Stimulated activated CD8-positive, alpha-beta memory T cell treated with anti-CD3 and anti-CD28 coated beads, Interleukin-4, amount 100 ng/mL, for 1 hour (primary cell): Measurements from ENCODE around the gene RNASEH2B.

Source experiments
- DNase-seq, 2 donors: peaks; one replicate each; pipeline ENCODE4 v3.0.0-alpha.2; 2020; ENCODE audit warnings: low read depth in 2 of 2, low spot score in 1 of 2

RNASEH2B gene

GRCh38 chr13:50909605-50910484 is at the start of gene RNASEH2B:
Gene RNASEH2B (plus strand): TSS chr13:50909791. CDS start chr13:50910077, 286 bp downstream.
- peak in 1 of 2 donors; percentile 30 for DNase-seq

GRCh38 chr13:50864492-50864891 is 45.1 kb upstream of the RNASEH2B start:
- no peak for DNase-seq

- DNase-seq, result no peak
Observed at GRCh38 chr13:50866817-50867636, 42.6 kb upstream of the RNASEH2B start.

GRCh38 chr13:50867637-50867945 is 42.0 kb upstream of the RNASEH2B start:
- DNase-seq, result no peak

GRCh38 chr13:50871405-50871804 is 38.2 kb upstream of the RNASEH2B start:
- no peak for DNase-seq

GRCh38 chr13:50873467-50873866 is 36.1 kb upstream of the RNASEH2B start:
- DNase-seq, result no peak

GRCh38 chr13:50873991-50874390 is 35.6 kb upstream of the RNASEH2B start:
- no peak for DNase-seq

- no peak for DNase-seq
Observed at GRCh38 chr13:50882816-50883435, 26.7 kb upstream of the RNASEH2B start.

GRCh38 chr13:50883728-50884127 is 25.9 kb upstream of the RNASEH2B start:
- DNase-seq, result no peak

GRCh38 chr13:50884265-50884664 is 25.3 kb upstream of the RNASEH2B start:
- DNase-seq, result no peak

GRCh38 chr13:50887151-50887550 is 22.4 kb upstream of the RNASEH2B start:
- no peak for DNase-seq

GRCh38 chr13:50888362-50888761 is 21.2 kb upstream of the RNASEH2B start:
- DNase-seq, result no peak

- DNase-seq, result no peak
Observed at GRCh38 chr13:50889317-50889716, 20.3 kb upstream of the RNASEH2B start.

- DNase-seq, result no peak
Observed at GRCh38 chr13:50891206-50891605, 18.4 kb upstream of the RNASEH2B start.

GRCh38 chr13:50892210-50892944 is 17.2 kb upstream of the RNASEH2B start:
- no peak for DNase-seq

- no peak for DNase-seq
Observed at GRCh38 chr13:50893211-50893852, 16.3 kb upstream of the RNASEH2B start.

- no peak for DNase-seq
Observed at GRCh38 chr13:50894012-50894411, 15.6 kb upstream of the RNASEH2B start.

GRCh38 chr13:50894504-50894903 is 15.1 kb upstream of the RNASEH2B start:
- DNase-seq, result no peak

- no peak for DNase-seq
Observed at GRCh38 chr13:50898338-50898737, 11.3 kb upstream of the RNASEH2B start.

GRCh38 chr13:50901701-50902100 is 7.9 kb upstream of the RNASEH2B start:
- no peak for DNase-seq

- DNase-seq, result no peak
Observed at GRCh38 chr13:50905256-50905655, 4.3 kb upstream of the RNASEH2B start.
